ENCODE measurements around the gene NTMT1. TPM values are rescaled to one million over a fixed set of nuclear protein-coding genes. Genes with fewer than 3 reads are reported as not detected.

NTMT1 gene
- total RNA-seq, 4 donors from 2014 or later = 20.3 to 33.3 (median 31.9) TPM

DNA sequence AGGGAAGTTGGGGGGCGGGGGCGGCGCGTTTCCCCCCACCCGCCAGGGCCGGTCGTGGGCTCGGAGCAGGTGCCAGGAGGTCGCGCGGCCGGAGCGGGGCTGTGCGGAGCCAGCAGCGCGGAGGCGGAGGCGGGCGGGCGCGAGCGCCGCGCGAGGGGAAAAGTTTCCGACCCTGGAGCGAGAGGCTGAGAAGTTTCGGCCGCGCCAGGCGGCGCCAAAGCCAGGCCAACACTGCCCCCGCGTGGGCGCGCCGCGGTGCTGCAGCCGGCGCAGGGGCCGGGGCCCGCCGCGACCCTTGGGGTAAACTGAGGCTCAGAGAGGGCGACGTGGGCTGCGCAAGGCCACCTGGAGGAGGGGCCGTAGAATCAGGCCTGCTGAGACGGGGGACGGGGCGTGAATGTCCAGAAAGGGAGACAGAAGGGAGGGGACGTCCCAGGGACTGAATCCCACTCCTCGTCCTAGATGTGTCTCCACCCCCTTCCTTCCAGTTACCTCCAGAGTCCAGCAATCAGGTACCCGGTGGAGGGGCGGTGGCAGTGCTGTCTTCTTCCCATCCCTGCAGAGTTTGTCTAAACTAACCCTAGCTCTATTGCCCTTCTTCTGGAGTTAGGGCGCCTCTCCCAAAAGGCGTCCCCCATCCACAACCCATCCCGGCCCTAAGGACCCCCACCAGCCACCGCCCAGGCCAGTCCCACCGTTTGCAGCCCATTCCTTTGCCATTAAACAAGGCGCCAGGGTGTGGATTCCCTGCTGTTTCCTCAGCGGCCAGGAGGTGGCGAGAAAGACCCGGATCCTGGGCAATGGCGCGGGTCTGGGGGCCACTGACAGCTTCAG lies 15.3 kb upstream of the NTMT1 start:
- intact Hi-C loops (cut with DNase I) = loop anchor here (1.0 to 5.0 kb wide), 3 partner anchors 288 to 471 kb away; no protein-coding TSS in a partner anchor
- Histone ChIP-seq H3K9me3 (no peaks in the 10 kb centered on the region), H3K4me3 (peak overlapping the region; percentile 66 to 84 (median 76)), H3K4me1 (peaks cover 43 to 66% (median 54%) of the 10 kb centered on the region in 4 donors), H3K27ac (replicated peaks in 1 of 4) (peak overlapping the region; percentile 89 to 95 (median 90)), H3K36me3 (no peaks in the 10 kb centered on the region), H3K27me3 (no peaks in the 10 kb centered on the region)
- TF ChIP-seq POLR2AphosphoS5 (IDR thresholded peaks at IDR 0.05) = peak in 1 of 2 donors; percentile 47
- TF ChIP-seq, protein P1, sequence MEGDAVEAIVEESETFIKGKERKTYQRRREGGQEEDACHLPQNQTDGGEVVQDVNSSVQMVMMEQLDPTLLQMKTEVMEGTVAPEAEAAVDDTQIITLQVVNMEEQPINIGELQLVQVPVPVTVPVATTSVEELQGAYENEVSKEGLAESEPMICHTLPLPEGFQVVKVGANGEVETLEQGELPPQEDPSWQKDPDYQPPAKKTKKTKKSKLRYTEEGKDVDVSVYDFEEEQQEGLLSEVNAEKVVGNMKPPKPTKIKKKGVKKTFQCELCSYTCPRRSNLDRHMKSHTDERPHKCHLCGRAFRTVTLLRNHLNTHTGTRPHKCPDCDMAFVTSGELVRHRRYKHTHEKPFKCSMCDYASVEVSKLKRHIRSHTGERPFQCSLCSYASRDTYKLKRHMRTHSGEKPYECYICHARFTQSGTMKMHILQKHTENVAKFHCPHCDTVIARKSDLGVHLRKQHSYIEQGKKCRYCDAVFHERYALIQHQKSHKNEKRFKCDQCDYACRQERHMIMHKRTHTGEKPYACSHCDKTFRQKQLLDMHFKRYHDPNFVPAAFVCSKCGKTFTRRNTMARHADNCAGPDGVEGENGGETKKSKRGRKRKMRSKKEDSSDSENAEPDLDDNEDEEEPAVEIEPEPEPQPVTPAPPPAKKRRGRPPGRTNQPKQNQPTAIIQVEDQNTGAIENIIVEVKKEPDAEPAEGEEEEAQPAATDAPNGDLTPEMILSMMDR (IDR thresholded peaks at IDR 0.05) = peak; percentile 76 to 99 (median 98)
- TF ChIP-seq POLR2A (IDR thresholded peaks at IDR 0.05; ENCODE audit: low read depth) = no peak
- WGBS = 2% methylated on average over 11 of the region's 66 CpGs
- DNase-seq (ENCODE audit: extremely low spot score) = no peak

DNA sequence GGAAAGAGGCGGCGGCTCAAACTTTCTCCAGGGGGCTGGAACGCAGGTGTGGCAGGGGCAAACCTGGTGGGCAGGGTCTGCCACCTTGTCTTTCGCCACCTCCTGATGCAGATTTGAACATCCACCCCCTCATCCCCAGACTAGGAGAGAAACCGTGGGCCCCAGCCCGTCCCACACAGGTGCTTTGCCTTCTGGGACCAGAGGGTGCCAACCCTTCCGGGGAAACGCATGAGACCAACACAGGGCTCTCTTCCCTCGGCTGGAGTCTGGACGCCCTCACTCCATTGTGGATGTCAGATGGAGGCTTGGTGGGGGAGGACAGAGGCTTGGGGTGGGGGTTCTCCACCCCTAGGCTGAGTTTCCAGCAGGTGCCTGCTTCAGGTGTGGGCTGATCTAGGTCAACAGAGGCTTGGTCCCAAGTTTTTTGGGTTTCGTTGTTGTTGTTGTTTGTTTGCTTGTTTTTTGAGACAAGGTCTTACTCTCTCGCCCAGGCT lies 14.6 kb upstream of the NTMT1 start:
- peaks cover 43 to 62% (median 52%) of the 10 kb centered on the region in 4 donors for H3K4me1 ChIP-seq
- intact Hi-C loops (cut with DNase I) = loop anchor here (2.0 to 5.0 kb wide), 2 partner anchors 289 to 437 kb away; no protein-coding TSS in a partner anchor
- H3K27ac ChIP-seq (replicated peaks in 1 of 4) = peak overlapping the region in 3 of 4 donors; percentile 89 to 95 (median 92)
- no peaks in the 10 kb centered on the region for H3K36me3 ChIP-seq
- H3K27me3 ChIP-seq = no peaks in the 10 kb centered on the region
- H3K9me3 ChIP-seq = no peaks in the 10 kb centered on the region
- TF ChIP-seq EP300 (IDR thresholded peaks at IDR 0.05) (no peak), POLR2AphosphoS5 (IDR thresholded peaks at IDR 0.05) (no peak), POLR2A (IDR thresholded peaks at IDR 0.05; ENCODE audit: low read depth) (no peak)
- TF ChIP-seq, protein P1 (IDR thresholded peaks at IDR 0.05) = no peak
- DNase-seq (ENCODE audit: extremely low spot score) = no peak
- 84% methylated on average over 3 of the region's 12 CpGs for whole genome bisulfite sequencing
- peak overlapping the region; percentile 66 to 84 (median 76) for H3K4me3 ChIP-seq

DNA sequence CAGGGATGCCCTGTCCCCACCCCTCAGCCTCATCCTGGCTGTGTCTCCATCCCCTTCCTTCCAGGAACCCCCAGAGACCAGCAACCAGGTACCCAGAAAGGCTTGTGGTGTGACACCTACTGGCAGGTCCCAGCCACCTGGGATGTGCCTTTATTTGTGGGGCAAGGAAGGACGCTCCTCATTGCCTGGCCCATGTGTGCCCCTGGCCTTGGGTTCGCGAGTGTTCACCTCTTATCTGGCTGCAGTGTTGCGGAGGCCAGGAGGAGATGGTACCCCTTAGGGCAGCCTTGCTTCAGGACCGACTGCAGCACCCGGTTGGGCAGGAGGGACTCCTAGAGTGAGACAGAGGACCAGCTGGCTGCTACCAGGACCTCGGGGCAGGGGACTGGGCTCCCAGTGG lies 13.8 kb upstream of the NTMT1 start:
- intact Hi-C loops (cut with DNase I) = loop anchor here (5.0 kb wide), 1 partner anchor 290 kb away; no protein-coding TSS in a partner anchor
- no peak for TF ChIP-seq POLR2A (IDR thresholded peaks at IDR 0.05; ENCODE audit: low read depth)
- TF ChIP-seq EP300 (IDR thresholded peaks at IDR 0.05) = no peak
- TF ChIP-seq POLR2AphosphoS5 (IDR thresholded peaks at IDR 0.05) = no peak
- TF ChIP-seq, protein P1 (IDR thresholded peaks at IDR 0.05) = no peak
- Histone ChIP-seq H3K27me3 (no peaks in the 10 kb centered on the region), H3K9me3 (no peaks in the 10 kb centered on the region), H3K4me3 (no peak overlapping the region), H3K36me3 (no peaks in the 10 kb centered on the region), H3K4me1 (peaks cover 37 to 54% (median 45%) of the 10 kb centered on the region in 4 donors), H3K27ac (replicated peaks in 1 of 4) (peak overlapping the region in 3 of 4 donors; percentile 13 to 60 (median 45))
- WGBS = 90% methylated on average over 2 of the region's 7 CpGs
- no peak for DNase-seq (ENCODE audit: extremely low spot score)

DNA sequence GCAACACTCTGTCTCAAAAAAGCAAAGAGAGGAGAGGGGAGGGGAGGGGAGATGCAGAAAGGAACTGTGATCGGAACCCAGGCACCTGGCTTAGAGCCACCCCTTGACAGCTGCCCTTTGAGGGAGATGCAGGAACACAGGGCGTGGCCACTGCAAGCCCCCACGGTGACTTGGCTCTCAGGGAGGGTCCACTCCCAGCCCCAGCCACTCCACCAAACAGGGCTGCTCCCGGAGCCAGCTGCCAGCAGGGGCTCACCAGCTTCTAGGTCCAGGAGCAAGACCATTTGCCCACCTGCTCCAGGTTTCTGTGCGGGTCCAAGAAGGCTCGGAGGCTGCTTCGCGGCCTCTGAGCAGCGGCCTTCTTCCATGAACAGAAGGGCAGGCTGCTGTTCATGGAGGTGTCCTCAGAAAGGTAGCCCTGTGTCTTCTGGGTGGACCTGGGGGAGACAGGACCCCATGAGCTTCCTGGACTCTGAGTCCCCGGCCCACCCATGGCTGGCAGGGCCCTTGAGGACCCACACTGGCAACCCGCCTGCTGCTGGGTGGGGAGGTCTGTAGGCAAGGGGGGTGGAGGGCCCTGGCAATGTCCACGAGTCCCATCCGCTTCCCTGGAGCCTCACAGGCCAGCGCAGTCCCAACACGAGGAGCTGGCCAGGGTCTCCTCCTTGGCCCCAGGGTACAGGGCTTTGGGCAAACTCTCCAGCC lies 13.0 kb upstream of the NTMT1 start:
- intact Hi-C loops (cut with DNase I) = loop anchor here (5.0 kb wide), 1 partner anchor 291 kb away; no protein-coding TSS in a partner anchor
- Histone ChIP-seq H3K27me3 (no peaks in the 10 kb centered on the region), H3K4me3 (peak overlapping the region in 1 of 4 donors; percentile 22), H3K27ac (replicated peaks in 1 of 4) (peak overlapping the region; percentile 47 to 70 (median 61)), H3K9me3 (no peaks in the 10 kb centered on the region), H3K4me1 (peaks cover 28 to 46% (median 37%) of the 10 kb centered on the region in 4 donors), H3K36me3 (no peaks in the 10 kb centered on the region)
- no peak for TF ChIP-seq POLR2A (IDR thresholded peaks at IDR 0.05; ENCODE audit: low read depth)
- TF ChIP-seq EP300 (IDR thresholded peaks at IDR 0.05) = no peak
- no peak for TF ChIP-seq POLR2AphosphoS5 (IDR thresholded peaks at IDR 0.05)
- no peak for DNase-seq (ENCODE audit: extremely low spot score)
- 80% methylated on average over 7 of the region's 15 CpGs for WGBS

All from esophagus muscularis mucosa (tissue), 4 donors.